Measurements from ENCODE around the gene DNAJA4.

Gene DNAJA4

DNA sequence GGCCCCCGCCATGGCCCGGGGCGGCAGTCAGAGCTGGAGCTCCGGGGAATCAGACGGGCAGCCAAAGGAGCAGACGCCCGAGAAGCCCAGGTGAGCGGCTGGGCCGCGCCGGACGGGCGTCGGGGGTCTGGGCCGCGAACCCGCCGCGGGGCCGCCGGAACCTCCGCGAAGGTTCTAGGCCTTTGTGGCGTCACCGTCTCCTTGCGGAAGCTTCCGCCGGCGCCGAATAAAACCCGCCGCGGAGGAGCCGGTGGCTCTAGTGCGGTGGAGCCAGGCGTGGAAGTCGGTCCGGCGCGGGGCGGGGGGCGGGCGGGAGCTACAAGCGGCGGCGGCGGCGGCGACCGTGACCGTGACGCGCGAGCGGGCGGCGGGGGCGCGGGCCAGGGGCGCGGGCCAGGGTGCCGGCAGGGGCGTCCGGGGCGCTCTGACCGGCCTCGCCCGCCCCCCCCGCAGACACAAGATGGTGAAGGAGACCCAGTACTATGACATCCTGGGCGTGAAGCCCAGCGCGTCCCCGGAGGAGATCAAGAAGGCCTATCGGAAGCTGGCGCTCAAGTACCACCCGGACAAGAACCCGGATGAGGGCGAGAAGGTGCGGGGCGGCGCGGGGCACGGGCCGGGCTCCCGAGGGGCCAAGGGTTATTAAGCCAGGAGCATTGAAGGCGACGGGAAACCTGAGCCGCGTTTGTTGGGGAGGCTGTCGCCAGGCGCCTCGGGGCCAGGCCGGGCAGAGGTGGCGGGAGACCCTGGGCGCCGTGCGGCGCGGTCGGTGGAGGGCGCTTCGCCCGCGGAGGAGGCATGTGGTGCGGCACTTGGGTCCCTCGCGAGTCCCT lies at the start of gene DNAJA4:
DNAJA4 (plus strand) TSS at position 259 of the 833 bp plus-strand sequence; CDS start at position 461, 202 bp downstream.
- DNase-seq = no peak

DNA sequence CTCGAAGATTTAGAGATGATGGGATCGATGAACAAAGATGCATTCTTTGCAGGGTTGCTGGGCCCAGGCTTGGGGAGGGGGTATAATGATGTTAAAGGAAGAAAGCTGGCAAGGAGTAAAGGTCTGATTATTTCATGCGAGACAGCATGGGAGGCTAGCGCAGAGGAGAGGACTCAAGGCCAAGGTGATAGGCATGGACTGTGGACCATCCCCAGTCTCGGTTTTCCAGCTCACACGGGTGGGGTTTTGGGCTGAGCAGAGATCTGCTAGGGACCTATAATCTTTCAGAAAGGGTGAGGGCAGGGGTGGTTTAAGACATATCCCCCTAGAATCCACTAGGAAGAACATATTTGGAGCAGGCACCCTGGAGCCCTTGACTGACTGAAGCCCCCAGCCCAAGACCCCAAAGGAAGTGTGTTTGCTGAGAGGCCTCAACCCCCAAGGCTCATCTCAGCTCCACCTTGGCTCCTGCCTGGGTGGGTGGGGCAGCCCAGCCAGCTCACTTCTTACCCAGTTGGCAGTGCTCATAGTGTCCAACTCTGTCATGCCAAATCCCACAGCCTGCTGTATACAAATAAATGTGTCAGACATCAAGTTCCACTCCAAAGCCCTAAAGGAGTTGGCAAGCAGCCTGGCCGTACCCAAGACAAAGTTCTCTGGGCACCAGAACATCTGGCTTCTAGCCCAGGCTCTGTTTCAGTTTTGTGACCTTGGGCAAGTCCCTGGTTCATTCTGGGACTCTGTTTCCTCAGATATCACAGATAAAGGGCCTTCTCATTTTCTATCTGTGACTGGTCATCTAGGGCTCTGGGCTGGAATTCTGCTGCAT lies 47.9 kb upstream of the DNAJA4 start:
- no peak for DNase-seq

DNA sequence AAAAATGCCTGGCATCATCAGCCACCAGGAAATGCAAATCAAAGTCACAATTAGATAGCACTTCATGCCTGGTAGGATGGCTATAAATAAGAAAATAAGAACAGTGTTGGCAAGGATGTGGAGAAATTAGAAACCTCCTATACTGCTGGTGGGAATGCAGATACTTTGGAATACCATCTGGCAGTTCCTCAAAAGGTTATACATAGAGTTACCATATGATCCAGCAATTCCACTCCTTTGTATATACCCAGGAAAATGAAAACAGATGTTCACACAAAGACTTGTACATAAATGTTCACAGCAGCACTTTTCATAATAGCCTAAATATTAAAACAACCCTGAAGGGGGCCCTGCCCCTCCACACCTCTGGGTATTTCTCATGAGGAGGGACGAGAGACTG lies 43.6 kb upstream of the DNAJA4 start:
- DNase-seq = no peak

DNA sequence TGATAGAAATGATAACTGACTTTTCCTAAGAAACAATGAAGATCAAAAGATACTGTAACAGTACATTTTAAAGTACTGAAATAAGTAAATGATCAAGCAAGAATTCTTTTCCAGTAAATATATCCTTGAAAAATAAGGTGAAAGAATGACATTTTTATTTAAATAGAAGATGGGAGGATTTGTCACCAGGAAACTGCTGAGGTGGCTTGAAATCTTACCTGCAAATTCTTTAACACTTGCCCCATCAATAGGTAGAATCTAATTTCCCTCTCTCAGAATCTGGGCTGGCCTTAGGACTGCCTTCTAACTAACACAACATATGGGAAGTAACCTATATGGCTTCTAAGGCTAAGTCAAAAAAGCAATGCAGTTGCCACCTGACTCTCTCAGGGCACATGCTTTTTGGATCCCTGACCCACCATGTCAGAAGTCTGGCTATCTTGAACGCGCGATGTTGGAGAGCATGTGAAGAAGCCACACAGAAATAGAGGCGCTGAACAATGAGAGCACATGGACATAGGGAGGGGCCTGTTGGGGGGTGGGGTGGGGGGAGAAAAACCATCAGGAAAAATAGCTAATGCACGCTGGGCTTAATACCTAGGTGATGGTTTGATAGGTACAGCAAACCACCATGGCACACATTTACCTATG lies 41.5 kb upstream of the DNAJA4 start:
- DNase-seq = no peak

DNA sequence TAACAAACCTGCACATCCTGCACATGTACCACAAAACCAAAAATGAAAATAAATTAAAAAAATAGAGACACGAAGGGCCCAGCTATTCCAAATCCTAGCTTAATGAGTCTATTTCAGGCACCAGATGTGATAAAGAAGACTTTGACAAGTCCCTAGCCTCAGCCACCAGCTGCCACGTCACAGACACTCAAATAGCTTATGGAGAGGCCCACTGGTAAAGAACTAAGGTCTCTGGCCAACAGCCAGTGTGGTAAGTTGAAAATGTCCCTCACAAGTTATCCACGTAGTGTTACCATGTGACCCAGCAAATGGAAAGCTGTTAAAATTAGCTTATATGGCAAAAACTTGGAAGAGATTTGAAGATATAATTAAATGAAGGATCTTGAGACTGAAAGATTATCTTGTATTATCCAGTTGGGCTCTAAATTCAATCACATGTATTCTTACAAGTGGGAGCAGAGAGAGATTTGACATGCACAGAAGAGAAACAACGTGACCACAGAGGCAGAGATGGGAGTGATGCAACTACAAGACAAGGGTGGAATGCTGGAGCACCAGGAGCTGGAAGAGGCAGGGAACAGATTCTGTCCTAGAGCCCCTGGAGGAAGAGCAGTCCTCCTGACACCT lies 40.9 kb upstream of the DNAJA4 start:
- no peak for DNase-seq

DNA sequence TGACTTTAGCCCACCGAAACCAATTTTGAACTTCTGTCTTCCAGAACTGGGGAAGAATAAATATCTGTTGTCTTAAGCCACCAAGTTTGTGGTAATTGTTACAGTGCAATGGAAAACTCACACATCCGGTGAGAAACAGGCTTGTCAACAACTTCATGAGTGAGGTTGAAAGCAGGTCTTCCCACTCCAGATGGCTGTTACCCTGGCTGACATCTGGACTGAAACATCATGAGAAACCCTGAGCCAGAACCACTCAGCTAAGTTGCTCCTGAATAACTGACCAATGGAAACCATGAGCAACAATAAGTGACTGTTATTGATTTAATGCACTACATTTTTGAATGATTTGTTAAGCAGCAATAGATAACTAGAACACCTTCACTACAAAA lies 40.3 kb upstream of the DNAJA4 start:
- no peak for DNase-seq

DNA sequence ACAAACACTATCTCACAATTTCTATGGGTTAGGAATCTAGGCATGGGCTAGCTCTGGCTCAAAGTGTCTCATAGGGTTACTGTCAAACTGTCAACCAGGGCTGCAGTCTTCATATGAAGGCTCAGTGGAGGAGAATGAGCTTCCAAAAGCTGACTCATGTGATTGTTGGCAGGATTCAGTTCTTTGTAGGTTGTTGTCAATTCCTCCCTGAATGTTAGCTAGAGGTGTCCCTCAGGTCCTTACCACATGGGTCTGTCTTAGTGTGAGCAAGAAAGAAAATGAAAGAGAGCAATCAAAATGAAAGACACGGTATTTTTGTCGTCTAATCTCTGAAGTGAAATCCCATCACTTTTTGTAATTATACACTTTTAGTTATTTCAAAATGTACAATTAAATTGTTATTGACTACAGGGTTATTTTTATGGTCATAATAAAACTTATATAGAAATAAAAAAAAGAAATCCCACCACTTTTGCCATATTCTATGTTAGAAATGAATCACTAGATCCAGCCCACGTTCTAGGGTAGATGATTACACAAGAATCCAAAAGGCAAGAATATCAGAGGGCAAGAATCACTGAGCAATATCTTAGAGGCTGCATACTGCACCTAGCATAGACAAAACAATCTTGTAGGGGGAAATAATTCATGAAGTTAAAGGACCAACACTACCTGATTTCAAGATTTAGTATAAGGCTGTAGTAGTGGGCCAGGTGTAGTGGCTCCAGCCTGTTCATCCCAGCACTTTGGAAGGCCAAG lies 38.4 kb upstream of the DNAJA4 start:
- peak; percentile 53 for DNase-seq

DNA sequence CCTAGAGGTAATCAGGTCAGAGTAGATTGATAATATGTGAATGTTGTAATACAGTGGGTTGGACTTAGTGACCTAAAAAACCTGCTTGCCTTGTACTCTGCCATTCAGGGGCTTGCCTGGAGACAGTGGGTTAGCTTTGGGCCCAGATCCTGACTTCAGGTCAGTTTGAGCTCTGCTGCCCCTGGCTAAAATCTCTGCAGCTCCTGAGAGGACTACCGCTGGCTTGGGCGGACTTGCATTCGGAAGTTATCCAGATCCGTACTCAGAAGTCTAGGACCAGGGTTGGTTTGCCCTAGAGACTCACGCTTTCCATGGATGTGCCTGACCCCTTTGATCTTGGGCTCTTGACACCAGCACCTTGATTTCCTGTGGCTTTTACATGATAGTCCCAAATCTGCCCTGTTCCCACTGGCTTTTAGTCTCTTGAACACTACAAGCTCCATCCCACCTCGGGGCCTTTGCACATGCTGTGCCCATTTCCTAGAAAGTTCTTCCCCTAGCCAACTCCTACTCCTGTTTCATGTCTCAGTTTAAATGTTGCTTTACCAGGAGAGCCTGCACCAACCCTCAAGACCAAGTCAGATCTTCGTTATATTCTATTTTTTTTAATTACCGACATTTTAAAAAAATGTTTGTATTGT lies 35.9 kb upstream of the DNAJA4 start:
- DNase-seq = no peak

DNA sequence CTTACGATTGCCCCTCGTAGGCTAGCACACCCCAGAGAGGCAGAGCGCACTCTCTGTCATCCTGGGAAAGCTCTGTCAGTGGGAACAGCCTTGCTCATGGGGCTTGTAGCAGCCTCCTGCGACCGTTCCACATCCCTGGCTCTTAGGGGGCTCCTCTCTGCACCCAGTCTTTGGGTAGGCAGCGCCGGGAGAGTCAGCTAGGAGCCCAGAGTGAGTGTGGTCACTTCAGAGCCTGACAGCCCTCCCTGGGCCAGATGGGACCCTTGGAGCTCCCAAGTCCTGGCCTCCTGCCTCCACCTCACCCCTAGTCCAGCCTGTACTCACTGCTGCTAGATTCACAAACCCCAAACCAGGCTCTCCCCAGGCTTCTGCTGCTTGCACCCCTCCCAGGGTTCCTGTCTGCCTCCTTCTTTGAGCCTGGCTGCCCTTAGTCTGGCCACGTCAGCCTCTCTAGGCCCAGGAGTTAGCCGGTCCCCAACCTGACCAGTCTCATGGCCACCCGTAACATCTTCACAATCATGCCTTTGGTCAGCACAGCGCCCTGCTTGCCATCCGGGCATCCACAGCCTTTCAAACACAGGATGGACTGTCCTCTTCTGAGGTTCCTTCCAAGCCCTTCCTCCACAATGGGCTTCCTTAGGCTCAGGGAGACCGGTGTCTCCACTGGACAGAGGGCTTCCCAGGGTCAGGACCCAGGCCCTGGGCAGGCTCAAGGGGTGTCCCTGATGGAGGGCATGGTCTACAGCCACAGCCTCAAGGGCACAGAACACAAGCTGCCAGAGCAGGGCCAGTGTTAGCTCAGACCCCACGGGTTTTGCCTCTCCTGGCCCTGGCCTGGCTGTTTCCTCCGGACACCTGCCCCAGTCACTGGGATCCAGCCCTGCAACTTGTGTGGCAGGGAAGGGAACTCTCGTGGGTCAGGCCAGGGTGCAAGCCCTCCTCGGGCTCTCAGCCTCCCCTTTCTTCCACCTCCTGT lies 34.6 kb upstream of the DNAJA4 start:
- no peak for DNase-seq

DNA sequence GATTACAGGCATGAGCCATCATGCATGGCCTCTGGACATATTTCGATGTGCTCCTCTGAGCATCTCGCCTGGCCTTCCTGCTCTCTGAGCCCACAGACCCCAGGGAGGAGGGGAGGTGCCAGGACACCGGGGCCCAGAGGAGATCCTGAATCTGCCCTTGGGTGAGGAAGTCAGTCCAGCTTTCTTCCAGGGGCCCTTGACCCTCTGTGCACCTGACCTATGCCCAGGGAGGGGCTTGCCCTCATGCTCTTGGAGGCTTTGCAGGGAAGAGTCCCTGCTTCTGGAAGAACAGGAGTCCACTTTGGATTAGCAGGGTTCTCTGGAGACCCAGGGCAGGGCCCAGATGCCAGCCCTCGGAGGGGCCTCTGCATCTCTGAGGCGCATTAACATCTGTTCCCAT lies 31.4 kb upstream of the DNAJA4 start:
- DNase-seq = no peak

DNA sequence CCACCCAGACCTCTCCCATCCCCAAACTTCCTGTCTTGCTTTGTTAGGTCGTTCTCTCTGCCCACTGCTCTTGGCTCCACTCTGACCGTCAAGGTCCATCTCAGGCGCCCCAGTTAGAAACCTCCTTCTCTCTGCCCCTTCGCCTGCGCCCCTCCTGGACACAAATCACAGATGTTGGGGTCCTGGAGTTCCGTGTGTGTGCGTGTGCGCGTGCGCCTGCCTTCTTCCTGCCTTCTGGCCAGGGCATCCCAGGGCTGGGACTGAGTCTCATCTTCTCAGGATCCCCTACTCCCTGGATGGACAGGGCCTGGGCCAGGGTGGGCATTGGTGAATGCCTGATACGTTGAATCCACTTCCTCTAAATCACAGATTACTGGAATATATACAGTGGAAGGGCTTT lies 30.9 kb upstream of the DNAJA4 start:
- DNase-seq = no peak

DNA sequence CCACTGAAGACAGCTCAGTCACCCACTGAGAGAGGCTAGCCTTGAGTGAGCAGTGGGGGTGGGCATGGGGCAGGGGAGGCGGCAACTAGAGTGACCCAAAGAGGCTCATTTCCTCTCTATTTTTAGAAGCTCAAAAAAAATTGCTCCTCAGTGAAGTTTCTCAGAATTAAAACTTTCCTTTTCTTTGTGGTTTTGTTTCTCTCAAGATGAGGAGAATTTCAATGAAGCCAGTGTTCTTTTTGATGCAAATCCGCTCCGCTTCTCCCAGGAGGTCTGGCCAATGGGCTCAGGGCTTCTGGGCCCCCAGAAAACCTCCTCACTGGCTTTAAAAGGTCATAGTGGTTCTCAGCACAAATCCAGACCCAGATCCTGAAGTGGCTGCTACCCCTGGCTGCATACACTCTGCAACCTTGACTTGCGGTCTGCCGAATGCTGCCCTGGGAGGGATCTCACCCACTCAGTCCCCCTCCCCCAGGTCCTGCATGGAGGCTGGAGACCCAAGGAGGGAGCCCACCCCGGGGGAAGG lies 29.8 kb upstream of the DNAJA4 start, which contains the start of gene ACSBG1:
ACSBG1 (minus strand) TSS at position 51 of the 526 bp plus-strand sequence. CDS start 64 bp downstream, outside the sequence.
- no peak for DNase-seq

DNA sequence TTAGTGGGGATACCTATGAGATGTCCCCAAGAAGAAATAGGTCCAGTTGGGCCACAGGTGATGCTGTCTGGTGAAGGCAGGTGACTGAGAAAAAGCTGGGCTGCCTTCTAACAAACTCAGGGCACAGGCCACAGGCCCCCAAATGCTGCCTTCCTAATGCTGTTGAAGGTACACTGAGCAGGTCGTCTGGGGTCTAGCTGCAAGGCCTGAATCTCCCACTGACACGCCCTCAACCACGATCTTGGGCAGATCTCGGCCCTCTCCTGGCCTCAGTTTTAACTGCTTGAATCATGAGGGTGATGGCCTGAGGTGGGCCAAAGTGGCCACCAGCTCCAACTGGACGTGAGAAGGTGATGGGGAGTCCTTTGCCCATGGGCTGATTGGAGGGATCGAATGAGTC lies 27.9 kb upstream of the DNAJA4 start:
- DNase-seq = no peak

DNA sequence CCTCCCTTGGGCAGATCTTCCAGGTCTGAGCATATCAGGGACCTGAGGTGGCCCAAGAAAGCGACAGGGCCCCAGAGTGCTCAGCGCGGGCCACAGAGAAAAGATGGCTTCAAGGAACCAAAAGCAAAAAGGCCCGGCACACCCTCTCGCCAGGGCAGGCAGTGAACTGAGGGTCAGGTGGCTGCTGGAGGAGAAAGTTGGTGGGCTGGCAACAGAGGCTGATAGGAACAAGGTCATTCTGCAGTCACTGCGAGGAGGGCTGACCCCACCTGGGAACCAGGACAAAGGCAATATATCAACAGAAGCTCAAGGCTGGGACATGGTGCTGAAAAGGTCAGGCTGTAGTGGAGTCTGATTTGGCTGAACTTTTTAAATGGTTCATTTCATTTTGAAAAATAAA lies 27.2 kb upstream of the DNAJA4 start:
- no peak for DNase-seq

DNA sequence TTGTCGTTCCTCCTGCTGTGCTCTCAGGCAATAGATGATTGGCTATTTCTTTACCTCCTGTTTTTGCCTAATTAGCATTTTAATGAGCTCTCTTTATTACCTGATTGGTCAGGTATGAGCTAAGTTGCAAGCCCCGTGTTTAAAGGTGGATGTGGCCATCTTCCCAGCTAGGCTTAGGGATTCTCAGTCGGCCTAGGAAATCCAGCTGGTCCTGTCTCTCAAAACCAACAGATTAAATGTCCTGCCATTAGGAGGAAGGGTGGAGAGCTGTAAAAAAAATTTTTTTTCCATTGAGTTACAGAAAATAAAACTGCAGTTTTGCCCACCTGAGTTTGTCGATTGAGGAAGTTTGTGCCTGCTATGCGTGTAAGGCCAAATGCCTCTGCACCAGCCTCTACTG lies 24.6 kb upstream of the DNAJA4 start:
- DNase-seq = no peak

DNA sequence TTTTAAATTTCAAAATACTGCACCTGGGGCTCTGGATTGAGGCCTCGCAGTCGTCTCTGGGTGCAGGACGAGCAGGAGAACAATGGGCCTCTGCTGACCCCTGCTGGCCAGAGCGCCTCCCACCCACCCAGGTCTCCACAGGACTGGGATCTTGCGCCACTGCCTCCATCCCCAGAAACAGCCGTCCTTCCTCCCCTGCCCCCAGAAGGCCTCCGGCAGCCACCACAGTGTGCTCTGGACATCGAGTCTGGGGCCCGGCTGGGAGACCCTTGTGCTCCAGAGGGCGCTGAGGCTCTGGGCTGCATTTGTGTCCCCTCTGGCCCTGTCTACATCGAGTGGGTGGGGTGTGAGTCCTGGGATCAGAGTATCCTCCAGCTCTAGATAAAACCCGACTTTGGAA lies 23.3 kb upstream of the DNAJA4 start:
- DNase-seq = peak; percentile 67

DNA sequence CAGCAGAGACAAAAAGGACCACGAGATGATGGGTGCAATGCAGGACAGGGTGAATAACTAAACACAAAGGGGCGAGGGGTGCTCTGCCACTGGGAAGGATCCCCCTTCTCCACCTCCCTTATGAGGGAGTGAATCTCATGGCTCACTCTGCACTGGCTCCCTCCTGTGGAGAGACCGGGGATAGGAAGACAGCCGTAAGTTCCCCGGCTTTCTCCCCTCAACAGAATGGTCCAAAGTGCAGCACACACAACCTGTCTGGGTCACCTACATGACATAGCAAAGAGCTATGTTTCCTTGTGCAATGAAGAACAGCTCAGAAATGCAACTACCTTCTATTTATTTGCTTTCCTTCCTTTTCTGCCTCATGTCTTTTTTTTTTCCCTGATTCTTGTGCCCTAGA lies 22.2 kb upstream of the DNAJA4 start:
- DNase-seq = no peak

DNA sequence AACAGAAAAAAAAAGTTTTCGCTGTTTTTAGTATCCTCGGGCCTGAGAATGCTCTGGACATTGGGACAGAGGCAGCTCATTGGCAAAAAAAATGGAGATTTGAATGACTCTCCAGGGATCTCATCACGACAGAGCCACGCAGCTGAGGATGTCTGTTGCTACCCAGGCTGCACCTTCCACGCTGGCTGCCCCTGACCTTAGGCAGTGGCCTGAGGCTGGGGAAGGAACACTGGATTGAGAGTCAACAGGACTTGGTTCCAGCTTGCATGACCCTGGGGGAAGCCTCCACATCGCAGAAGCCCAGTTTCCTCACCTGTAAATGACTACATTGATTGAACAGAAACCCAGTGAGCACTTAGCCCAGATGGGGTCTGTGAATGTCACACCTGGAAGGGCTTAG lies 21.3 kb upstream of the DNAJA4 start:
- DNase-seq = no peak

DNA sequence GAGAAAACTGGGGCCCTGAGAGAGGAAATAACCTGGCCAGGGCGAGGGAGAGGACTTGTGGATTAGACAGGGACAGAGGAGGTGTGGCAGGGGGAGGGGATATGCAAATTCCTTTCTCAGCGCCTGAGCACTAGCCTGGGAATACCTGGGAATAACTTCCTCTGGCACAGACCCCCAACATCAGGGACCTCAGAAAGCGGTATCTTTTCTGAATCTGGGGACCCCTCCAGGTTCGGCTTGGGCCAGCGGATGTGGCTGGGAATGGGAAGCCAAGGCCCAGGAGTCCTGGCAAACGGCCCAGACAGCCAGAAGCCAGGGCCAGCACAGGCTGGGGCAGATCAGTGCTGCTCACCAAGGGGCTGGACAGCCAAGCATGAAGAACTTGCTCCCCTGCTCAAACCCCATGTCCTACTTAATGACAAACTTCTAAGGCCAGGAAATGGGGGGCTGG lies 20.8 kb upstream of the DNAJA4 start:
- no peak for DNase-seq

DNA sequence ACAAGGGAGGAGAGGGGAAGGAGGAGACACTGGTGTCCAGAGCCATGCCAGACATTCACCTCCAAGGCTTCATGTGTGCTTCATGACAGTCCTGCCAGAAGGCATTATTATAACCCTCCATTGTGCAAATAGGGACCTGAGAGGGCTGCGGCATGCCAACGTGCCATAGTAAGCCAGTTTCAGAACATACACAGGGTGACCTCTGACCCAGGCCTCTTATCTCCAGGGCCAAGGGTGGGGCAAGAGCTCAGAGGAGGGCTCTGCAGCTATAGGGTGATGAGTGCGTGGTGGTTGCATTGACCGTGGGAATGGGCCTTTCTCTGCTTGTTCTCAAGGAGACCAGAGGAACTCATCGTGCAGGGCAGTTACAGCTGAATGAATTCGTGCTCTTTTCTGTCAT lies 20.3 kb upstream of the DNAJA4 start:
- no peak for DNase-seq
